IPS DF 19.7 (cell line): ENCODE measurements around the gene RBM20.

Source experiments
- DNase-seq: peaks from one replicate; pipeline ENCODE4 v3.0.0-alpha.2; 2013; ENCODE audit warnings: low read depth, low spot score

Gene RBM20

DNA sequence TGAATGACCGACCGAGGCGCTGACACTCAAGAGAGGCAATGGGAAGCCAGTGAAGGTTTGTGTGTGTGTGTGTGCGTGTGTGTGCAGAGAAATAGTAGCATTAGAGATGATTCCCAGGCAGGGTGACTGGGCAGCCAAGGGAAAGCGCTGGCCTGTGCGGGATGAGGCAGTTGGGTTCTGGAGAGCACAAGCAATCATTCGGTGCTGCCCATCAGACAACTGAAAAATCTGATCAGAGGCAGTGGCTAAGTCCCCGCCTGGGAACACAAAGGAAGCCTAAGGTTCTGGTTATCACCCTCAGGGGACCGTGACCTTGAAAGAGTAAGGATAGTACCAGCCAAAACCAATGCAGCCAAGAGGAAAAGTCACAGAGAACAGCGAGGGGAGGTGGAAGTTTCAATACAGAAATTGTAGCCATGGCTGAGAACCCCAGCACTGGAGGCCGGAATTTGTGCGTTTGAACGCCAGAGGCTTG, 226.7 kb downstream of the RBM20 start:
- no peak for DNase-seq

DNA sequence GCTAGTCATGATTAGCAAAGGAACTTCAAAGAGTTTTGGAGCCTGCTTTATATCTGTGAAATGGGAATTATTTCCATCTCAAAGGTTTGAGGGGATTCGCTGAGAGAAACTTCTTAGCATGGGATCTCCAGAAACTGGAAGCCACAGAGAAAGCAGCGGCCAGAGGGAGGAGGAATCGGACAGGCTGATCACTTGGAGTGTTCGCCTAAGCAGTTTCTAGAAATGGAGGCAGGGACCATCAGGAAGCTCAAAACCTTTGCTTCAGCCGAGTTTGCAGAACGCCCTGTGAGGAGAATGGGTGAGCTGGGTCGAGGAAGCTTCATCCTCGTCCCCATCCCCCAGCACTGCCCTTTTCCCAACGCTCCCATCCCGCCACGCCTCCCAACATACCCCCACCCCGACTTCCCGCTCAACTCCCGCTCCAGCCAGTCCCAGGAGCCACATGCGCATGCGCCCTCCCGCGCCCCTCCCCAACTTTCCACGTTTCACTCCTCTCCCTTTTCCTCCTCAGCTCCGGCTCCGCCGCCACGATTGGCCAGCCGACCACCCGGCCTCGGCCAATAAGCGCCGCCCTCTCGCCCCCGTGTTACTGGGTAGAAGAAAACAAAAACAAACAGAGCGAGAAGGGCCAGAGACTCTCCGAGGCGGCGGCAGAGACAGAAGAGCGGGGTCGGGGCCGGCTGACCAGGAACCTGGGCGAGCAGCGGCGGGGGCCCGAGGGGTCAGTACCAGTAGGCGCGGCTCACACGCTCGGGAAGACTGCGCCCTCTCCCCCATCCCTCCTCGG, 227.4 kb downstream of the RBM20 start, which contains the start of gene PDCD4:
Gene PDCD4 (plus strand): TSS at position 631 of the 787 bp plus-strand sequence. CDS start 4,100 bp downstream, outside the sequence.
- peak; percentile 91 for DNase-seq

DNA sequence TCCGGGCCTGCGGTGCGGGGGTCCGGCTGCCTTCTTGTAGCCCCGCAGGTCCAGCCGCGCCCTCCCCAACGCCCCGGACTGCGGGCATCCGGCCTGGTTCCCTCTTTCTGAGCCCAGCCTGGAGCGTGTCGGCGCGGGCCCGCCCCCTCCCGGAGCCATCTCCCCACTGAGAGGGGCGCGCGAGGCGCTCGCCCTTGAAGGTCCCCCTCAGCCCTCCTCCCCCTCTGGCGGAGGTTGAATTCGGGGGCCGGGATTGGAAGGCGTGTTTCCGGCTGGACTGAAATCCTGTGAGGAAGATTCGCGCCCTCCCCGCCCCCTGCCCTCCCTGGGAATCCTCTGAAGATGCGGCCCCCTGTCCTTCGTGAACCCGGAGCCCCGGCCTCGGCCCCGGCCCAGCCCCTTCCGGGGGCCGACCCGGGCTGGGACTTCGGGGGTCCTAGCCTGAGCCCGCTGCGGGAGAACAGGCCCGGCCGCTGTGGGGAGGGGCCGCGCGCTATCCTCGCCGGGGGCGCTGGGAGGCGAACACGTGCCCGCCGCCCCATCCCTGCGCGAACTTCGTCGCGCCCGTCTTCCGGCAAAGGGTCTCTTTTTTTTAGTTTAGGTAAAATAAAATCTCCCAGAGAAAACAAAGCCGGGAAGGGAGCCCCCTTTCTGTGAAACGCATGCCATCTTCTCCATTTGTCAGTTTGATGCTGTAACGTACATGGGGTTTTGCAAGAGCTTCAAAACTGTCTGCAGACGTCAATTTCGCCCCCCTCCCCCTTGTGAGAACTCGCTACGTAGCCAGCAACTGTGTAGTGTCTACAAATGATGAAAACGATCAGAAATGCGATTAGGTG, 228.2 kb downstream of the RBM20 start:
- DNase-seq = no peak

DNA sequence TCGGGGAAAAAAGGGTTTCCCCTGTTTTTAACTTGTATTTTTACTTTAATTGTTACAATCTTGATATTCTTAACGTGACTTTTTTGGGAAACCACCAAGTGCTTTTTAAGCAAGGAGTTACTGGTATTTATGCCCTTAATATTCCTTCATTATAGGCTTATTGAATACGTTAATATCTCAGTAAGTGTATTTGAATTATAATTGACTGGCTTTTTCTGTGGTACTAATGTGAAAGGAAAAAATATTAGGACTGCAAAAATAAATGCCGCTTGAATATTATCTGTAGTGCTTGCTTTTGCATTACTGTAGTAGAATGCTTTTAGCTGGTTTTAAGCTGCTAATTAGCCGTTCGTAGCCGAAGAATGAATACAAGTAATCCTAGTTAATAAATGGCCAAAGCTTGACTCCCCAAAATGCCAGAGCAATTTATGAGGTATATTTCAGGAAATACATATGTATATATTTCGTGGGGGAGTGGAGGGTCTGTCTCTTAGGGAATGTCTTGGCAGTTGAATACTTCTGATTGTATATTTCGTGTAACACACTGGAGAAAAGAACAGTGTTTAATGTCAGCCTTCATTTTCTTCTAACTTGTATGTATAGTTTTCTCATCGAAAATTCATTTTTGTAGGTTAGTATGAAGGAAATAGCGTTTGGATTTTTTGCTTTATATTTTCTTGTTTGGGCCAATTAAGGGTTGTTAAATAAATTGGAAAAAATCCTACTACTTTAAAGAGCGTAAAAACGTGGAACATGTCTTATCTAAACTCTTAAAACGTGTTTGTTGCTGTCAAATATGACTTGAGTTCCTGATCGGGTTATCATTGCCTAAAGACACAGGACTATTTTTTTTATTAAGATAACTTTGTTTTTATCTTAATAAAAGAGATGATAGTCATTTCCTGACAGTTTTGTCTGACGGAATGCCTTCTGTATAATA, 229.1 kb downstream of the RBM20 start:
- no peak for DNase-seq

DNA sequence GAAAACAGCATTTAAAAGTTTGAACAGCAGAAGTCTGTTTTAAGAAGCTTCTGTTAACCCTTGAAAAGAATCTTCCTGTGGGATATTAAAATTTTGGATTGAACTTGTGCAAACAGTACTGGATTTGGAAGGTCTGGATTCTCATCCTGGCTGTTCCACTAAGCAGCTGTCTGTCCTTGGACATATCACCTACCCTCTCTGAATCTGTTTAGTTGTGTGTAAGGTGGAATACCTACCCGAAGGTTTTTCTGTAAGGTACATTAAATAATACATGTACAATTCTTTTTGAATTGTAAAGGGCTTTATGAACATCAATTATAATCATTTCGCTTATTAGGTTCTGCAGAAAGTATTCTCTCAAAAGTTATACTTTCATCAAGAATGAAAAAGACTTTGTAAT, 229.8 kb downstream of the RBM20 start:
- DNase-seq = no peak

DNA sequence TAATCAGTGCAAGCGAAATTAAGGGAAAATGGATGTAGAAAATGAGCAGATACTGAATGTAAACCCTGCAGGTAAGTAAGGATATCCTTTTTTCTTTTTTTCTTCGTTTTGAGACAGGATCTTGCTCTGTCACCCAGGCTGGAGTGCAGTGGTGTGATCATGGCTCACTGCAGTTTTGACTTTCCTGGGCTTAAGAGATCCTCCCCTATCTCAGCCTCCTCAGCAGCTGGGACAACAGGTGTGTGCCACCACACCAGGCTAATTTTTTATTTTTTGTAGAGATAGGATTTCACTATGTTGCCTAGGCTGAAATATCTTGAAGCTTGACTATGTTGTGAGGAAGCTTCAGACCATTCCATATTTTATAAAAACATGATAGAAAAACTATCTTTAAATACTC, 231.9 kb downstream of the RBM20 start:
- DNase-seq = no peak

DNA sequence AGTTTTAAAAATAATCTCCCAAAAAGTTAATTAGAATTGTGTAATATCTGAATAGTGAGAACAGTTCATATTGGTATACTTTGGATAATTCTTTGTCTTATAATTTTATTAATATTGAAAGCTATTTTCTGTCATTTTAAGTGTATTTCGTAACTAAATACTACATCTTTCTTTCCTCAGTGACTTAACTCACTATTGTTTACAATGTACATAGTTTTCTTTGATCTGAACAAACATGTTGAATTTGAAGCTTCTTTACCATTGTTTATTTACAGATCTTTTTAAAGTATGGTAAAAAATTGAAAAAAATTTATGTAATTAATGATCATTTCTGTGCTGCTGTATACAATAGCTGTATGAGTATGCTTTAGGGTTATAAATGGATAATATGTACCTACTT, 232.7 kb downstream of the RBM20 start:
- no peak for DNase-seq

DNA sequence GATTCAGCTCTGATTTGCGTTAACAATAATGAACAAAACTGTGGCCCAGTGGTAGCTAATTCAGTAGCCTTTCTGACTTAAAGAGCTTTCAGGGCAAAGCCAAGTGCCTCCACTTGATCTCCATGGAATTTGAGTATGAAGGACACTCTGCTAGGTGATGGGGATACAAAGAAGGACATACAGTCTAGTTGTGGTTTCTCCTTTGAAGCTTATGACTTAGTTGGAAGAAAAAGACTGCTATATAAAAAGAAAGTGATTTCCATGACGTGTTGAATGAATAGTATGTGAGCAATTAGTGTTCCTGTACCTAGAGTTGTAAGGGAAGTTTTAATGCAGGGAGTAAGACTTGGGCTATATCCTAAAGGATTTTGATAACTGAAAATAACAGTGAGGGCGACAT, 235.9 kb downstream of the RBM20 start:
- no peak for DNase-seq

DNA sequence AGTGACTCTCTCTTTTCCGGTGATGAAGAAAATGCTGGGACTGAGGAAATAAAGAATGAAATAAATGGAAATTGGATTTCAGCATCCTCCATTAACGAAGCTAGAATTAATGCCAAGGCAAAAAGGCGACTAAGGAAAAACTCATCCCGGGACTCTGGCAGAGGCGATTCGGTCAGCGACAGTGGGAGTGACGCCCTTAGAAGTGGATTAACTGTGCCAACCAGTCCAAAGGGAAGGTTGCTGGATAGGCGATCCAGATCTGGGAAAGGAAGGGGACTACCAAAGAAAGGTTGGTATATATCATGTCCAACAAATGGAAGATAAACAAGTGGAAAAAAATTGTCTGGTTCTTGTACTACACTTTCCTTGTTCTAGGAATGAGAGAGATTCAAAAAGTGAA, 237.1 kb downstream of the RBM20 start:
- no peak for DNase-seq

DNA sequence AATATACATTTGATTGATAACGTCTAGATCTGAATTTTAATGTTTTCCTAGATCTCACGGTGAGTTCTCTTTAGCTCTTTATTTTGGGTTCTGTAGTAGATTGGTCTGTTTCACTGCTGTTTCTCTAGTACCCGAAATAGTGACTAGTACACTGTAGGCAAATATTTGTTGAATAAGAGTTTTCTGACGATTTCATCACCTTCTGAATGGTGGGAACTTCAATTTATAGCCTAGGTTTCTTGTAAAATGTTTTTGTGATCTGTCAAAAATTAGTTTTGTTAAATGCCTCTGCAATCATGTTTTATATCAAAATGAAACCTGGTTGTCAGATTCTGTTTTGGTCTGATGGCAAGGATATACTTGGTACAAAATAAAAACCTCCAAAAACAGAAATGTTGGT, 237.8 kb downstream of the RBM20 start:
- no peak for DNase-seq

DNA sequence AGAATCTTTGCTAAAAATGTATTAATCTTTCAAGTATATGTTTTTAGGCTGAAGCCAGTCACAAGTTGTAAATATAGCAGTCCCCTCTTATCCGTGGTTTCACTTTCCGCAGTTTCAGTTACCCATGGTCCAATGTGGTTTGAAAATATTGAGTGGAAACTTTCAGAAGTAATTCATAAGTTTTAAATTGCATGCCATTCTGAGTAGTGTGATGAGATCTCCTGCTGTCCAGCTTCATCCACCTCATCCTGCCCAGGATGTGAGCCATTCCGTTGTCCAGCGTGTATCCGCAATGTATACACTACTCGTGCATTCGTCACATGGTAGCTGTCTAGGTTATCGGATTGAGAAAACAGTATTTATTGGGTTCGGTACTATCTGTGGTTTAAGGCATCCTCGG, 239.8 kb downstream of the RBM20 start:
- no peak for DNase-seq

DNA sequence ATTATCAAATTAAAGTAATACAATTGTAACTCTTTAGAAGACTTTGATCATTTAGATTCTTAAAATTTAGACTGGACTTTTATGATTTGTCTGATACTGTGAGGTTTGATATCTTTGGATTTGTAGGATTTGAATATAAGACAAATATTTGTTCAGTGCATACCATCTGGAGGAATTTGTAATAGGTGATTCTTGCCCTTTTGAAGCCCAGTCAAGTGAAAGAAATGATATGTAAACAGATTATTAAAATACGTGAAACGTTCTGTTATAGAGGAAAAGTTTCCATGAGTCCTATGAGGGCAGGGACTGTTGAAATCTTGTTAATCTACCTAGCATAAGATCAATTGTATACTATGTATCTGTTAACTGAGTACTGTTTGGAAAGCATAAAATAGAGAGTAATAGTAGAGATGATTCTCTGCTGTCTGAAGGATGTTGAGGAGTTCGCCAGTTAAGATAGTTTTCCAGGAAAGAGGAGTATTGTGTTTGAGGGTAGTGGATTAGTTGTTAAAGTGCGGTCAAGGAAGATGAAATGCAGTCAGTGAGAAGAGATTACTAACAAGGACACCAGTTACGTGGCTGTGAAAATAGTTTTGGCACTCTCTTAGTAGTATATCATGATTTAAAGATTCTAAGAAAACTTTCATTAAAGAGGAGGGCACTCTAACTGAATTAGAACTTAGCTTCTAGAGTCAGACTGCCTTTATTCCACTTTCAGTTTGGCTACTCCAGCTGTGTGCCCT, 242.0 kb downstream of the RBM20 start:
- DNase-seq = no peak

DNA sequence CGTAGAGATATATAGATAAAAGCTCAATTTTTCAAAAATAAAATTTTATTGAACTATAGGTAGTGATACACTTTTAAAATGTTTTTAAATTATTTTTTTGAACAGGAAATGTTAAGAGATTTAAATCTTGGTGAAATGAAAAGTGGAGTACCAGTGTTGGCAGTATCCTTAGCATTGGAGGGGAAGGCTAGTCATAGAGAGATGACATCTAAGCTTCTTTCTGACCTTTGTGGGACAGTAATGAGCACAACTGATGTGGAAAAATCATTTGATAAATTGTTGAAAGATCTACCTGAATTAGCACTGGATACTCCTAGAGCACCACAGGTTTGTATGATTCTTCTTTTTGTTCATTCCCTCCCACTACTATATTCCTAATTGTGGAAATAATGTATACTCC, 243.4 kb downstream of the RBM20 start:
- DNase-seq = no peak
